Activated CD4-positive, alpha-beta memory T cell treated with anti-CD3 and anti-CD28 coated beads for 36 hours (primary cell): ENCODE data around the gene OR5AU1. TPM values are rescaled to one million over a fixed set of nuclear protein-coding genes. Genes with fewer than 3 reads are reported as not detected.
"Not testable (repeated sequence)": the region's sequence is repeated elsewhere in the genome, so short reads cannot be mapped to it uniquely, and the experiment has no call there.

ENCODE experiments used
- CTCF ChIA-PET: fragments of 350-600 bp; sonication (Branson Sonifier 250); formaldehyde crosslinking; loops from one replicate; lab custom pipeline; 2021; ENCODE audit warnings: antibody characterized with exemption, inconsistent platforms; lab: Charles Lee
- POLR2A ChIA-PET: fragments of 350-600 bp; sonication (Branson Sonifier 250); formaldehyde crosslinking; loops from one replicate; lab custom pipeline; 2021; ENCODE audit warnings: antibody characterized with exemption; lab: Charles Lee
- DNase-seq: peaks from one replicate; pipeline ENCODE4 v3.0.0-alpha.2; 2020
- H3K27ac Mint-ChIP-seq: one replicate; pipeline ENCODE4 v1.8.0; 2021; ENCODE audit warnings: mixed read lengths
- H3K27me3 Mint-ChIP-seq: one replicate; pipeline ENCODE4 v1.8.0; 2021; ENCODE audit warnings: mixed read lengths
- H3K36me3 Mint-ChIP-seq: one replicate; pipeline ENCODE4 v1.8.0; 2021; ENCODE audit warnings: mixed read lengths
- H3K4me1 Mint-ChIP-seq: one replicate; pipeline ENCODE4 v1.8.0; 2021; ENCODE audit warnings: low read depth, mixed read lengths
- H3K4me3 Mint-ChIP-seq: one replicate; pipeline ENCODE4 v1.8.0; 2021; ENCODE audit warnings: mild to moderate bottlenecking, mixed read lengths
- H3K9me3 Mint-ChIP-seq: one replicate; pipeline ENCODE4 v1.8.0; 2021; ENCODE audit warnings: mixed read lengths
- intact Hi-C: fragments of 100-400 bp; cut with micrococcal nuclease; formaldehyde crosslinking; loops from one replicate; pipeline ENCODE4 v1.15.1; 2023
- total RNA-seq, 2 experiments: library from RNA; stranded (reverse); gene quantifications; one replicate each; pipeline ENCODE4 v1.2.3, GENCODE V29; 2021

Gene OR5AU1
- total RNA-seq, 2 experiments from 2014 or later = not detected

- H3K9me3 Mint-ChIP-seq, intact Hi-C loops, POLR2A ChIA-PET, DNase-seq, H3K36me3 Mint-ChIP-seq, H3K27ac Mint-ChIP-seq, CTCF ChIA-PET, H3K4me1 Mint-ChIP-seq, H3K4me3 Mint-ChIP-seq: not testable (repeated sequence)
- H3K27me3 Mint-ChIP-seq = peaks cover 18% of the 10 kb centered on the region
Observed at GRCh38 chr14:21165002-21165605, 9.2 kb upstream of the OR5AU1 start.

GRCh38 chr14:21163871-21164291 lies 8.0 kb upstream of the OR5AU1 start:
- Mint-ChIP-seq H3K4me1 (no peaks in the 10 kb centered on the region), H3K4me3 (no peak overlapping the region), H3K27me3 (peaks cover 17% of the 10 kb centered on the region), H3K27ac (no peak overlapping the region), H3K9me3 (no peaks in the 10 kb centered on the region), H3K36me3 (no peaks in the 10 kb centered on the region)
- POLR2A ChIA-PET = no interaction called here
- intact Hi-C loops = no loop called here
- CTCF ChIA-PET = no interaction called here
- no peak for DNase-seq

GRCh38 chr14:21162081-21162480 lies 6.2 kb upstream of the OR5AU1 start:
- H3K27ac Mint-ChIP-seq = no peak overlapping the region
- H3K4me1 Mint-ChIP-seq = no peaks in the 10 kb centered on the region
- DNase-seq = no peak
- H3K9me3 Mint-ChIP-seq = no peaks in the 10 kb centered on the region
- H3K36me3 Mint-ChIP-seq = no peaks in the 10 kb centered on the region
- ChIA-PET POLR2A (interaction anchor here (0.5 kb wide), 1 partner anchor 215 kb away, joined by 3 read pairs; no protein-coding TSS in a partner anchor), CTCF (no interaction called here)
- H3K27me3 Mint-ChIP-seq = peaks cover 17% of the 10 kb centered on the region
- intact Hi-C loops = no loop called here
- no peak overlapping the region for H3K4me3 Mint-ChIP-seq

GRCh38 chr14:21160061-21160610 lies 4.3 kb upstream of the OR5AU1 start:
- Mint-ChIP-seq H3K4me3 (no peak overlapping the region), H3K27me3 (peaks cover 21% of the 10 kb centered on the region), H3K36me3 (no peaks in the 10 kb centered on the region), H3K9me3 (no peaks in the 10 kb centered on the region), H3K27ac (no peak overlapping the region), H3K4me1 (no peaks in the 10 kb centered on the region)
- intact Hi-C loops = no loop called here
- ChIA-PET POLR2A (no interaction called here), CTCF (no interaction called here)
- DNase-seq = no peak

- H3K4me1 Mint-ChIP-seq, CTCF ChIA-PET, H3K36me3 Mint-ChIP-seq, H3K4me3 Mint-ChIP-seq, intact Hi-C loops, DNase-seq, H3K27ac Mint-ChIP-seq, H3K9me3 Mint-ChIP-seq, POLR2A ChIA-PET: not testable (repeated sequence)
- peaks cover 23% of the 10 kb centered on the region for H3K27me3 Mint-ChIP-seq
Observed at GRCh38 chr14:21158175-21158574, 2.3 kb upstream of the OR5AU1 start.

GRCh38 chr14:21149641-21150367 lies 6.1 kb downstream of the OR5AU1 start:
- H3K4me1 Mint-ChIP-seq = no peaks in the 10 kb centered on the region
- ChIA-PET POLR2A (no interaction called here), CTCF (no interaction called here)
- H3K4me3 Mint-ChIP-seq = no peak overlapping the region
- H3K27me3 Mint-ChIP-seq = peaks cover 5% of the 10 kb centered on the region
- no peaks in the 10 kb centered on the region for H3K36me3 Mint-ChIP-seq
- no peak for DNase-seq
- intact Hi-C loops = no loop called here
- H3K27ac Mint-ChIP-seq = no peak overlapping the region
- H3K9me3 Mint-ChIP-seq = peaks cover 18% of the 10 kb centered on the region

GRCh38 chr14:21145437-21145836 lies 10.4 kb downstream of the OR5AU1 start:
- intact Hi-C loops = no loop called here
- Mint-ChIP-seq H3K4me1 (no peaks in the 10 kb centered on the region), H3K9me3 (peaks cover 21% of the 10 kb centered on the region), H3K27ac (no peak overlapping the region), H3K4me3 (no peak overlapping the region), H3K36me3 (no peaks in the 10 kb centered on the region), H3K27me3 (peaks cover 7% of the 10 kb centered on the region)
- DNase-seq = no peak
- ChIA-PET CTCF (interaction anchor here (0.6 kb wide), 1 partner anchor 9 kb away, joined by 3 read pairs; no protein-coding TSS in a partner anchor), POLR2A (no interaction called here)

- H3K4me3 Mint-ChIP-seq = no peak overlapping the region
- CTCF ChIA-PET = interaction anchor here (0.7 kb wide), 1 partner anchor 37 kb away, joined by 3 read pairs; no protein-coding TSS in a partner anchor
- POLR2A ChIA-PET = no interaction called here
- peaks cover 21% of the 10 kb centered on the region for H3K9me3 Mint-ChIP-seq
- DNase-seq = no peak
- intact Hi-C loops = no loop called here
- H3K36me3 Mint-ChIP-seq = no peaks in the 10 kb centered on the region
- H3K27me3 Mint-ChIP-seq = peaks cover 7% of the 10 kb centered on the region
- no peaks in the 10 kb centered on the region for H3K4me1 Mint-ChIP-seq
- H3K27ac Mint-ChIP-seq = no peak overlapping the region
Observed at GRCh38 chr14:21142357-21142756, 13.5 kb downstream of the OR5AU1 start.

- no peak for DNase-seq
- no peak overlapping the region for H3K27ac Mint-ChIP-seq
- no peaks in the 10 kb centered on the region for H3K36me3 Mint-ChIP-seq
- intact Hi-C loops = loop anchor here (1.0 kb wide), 1 partner anchor 122 kb away; no protein-coding TSS in a partner anchor
- H3K27me3 Mint-ChIP-seq = no peaks in the 10 kb centered on the region
- no peaks in the 10 kb centered on the region for H3K4me1 Mint-ChIP-seq
- H3K9me3 Mint-ChIP-seq = no peaks in the 10 kb centered on the region
- ChIA-PET CTCF (interaction anchor here (0.7 to 3.3 kb wide), 10 partner anchors 8 to 121 kb away, joined by 3 to 20 read pairs (median 4); no protein-coding TSS in a partner anchor), POLR2A (no interaction called here)
- no peak overlapping the region for H3K4me3 Mint-ChIP-seq
Observed at GRCh38 chr14:21136024-21136423, 19.8 kb downstream of the OR5AU1 start.

- no peak for DNase-seq
- ChIA-PET CTCF (no interaction called here), POLR2A (no interaction called here)
- H3K9me3 Mint-ChIP-seq = no peaks in the 10 kb centered on the region
- H3K4me1 Mint-ChIP-seq = no peaks in the 10 kb centered on the region
- no peak overlapping the region for H3K27ac Mint-ChIP-seq
- H3K27me3 Mint-ChIP-seq = no peaks in the 10 kb centered on the region
- intact Hi-C loops = no loop called here
- no peaks in the 10 kb centered on the region for H3K36me3 Mint-ChIP-seq
- H3K4me3 Mint-ChIP-seq = no peak overlapping the region
Observed at GRCh38 chr14:21133901-21134300, 22.0 kb downstream of the OR5AU1 start.

GRCh38 chr14:21123429-21123828 lies 32.4 kb downstream of the OR5AU1 start:
- H3K27me3 Mint-ChIP-seq = peaks cover 12% of the 10 kb centered on the region
- H3K36me3 Mint-ChIP-seq = peaks cover 2% of the 10 kb centered on the region
- DNase-seq = no peak
- ChIA-PET POLR2A (no interaction called here), CTCF (interaction anchor here (0.8 to 3.9 kb wide), 3 partner anchors 13 to 109 kb away, joined by 3 to 20 read pairs (median 13); no protein-coding TSS in a partner anchor)
- H3K4me3 Mint-ChIP-seq = no peak overlapping the region
- H3K4me1 Mint-ChIP-seq = no peaks in the 10 kb centered on the region
- intact Hi-C loops = no loop called here
- no peak overlapping the region for H3K27ac Mint-ChIP-seq
- peaks cover 5% of the 10 kb centered on the region for H3K9me3 Mint-ChIP-seq

GRCh38 chr14:21121122-21121521 lies 34.7 kb downstream of the OR5AU1 start:
- no peaks in the 10 kb centered on the region for H3K4me1 Mint-ChIP-seq
- no peak overlapping the region for H3K4me3 Mint-ChIP-seq
- POLR2A ChIA-PET = no interaction called here
- H3K27me3 Mint-ChIP-seq = peaks cover 13% of the 10 kb centered on the region
- DNase-seq = no peak
- CTCF ChIA-PET = interaction anchor here (1.2 kb wide), 1 partner anchor 14 kb away, joined by 3 read pairs; no protein-coding TSS in a partner anchor
- peaks cover 5% of the 10 kb centered on the region for H3K9me3 Mint-ChIP-seq
- H3K27ac Mint-ChIP-seq = no peak overlapping the region
- intact Hi-C loops = no loop called here
- H3K36me3 Mint-ChIP-seq = peaks cover 2% of the 10 kb centered on the region
